HG02610 (cell line): ENCODE results near the gene DTL.

Experiments used
- ATAC-seq: cut with Tn5 transposase; IDR thresholded peaks from one replicate; pipeline ENCODE4 v1.9.1; 2021; ENCODE audit warnings: mild to moderate bottlenecking, moderate library complexity; ENCODE audit not compliant: unreplicated experiment

The DTL gene

DNA sequence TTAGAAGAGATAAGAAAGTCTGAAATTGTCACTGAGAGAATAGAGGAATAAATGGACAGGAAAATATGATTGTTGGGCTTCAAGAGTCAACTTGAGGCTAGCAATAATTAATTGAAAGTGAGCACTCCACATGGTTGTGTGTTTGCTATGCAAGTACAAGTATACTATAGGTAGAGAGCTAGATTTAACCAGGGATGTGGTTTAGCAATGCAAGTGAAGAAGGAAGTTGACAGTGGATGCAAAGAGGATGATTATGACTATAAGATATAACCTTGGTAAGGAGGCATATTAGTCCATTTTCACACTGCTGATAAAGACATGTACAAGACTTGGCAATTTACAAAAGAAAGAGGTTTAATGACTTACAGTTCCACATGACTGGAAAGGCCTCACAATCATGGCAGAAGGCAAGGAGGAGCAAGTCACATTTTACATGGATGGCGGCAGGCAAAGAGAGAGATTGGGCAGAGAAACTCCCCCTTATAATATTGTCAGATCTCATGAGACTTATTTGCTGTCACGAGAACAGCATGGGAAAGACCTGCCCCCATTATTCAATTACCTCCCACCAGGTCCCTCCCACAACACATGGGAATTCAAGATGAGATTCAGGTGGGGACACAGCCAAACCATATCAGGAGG lies 47.3 kb downstream of the DTL start:
- no peak for ATAC-seq

DNA sequence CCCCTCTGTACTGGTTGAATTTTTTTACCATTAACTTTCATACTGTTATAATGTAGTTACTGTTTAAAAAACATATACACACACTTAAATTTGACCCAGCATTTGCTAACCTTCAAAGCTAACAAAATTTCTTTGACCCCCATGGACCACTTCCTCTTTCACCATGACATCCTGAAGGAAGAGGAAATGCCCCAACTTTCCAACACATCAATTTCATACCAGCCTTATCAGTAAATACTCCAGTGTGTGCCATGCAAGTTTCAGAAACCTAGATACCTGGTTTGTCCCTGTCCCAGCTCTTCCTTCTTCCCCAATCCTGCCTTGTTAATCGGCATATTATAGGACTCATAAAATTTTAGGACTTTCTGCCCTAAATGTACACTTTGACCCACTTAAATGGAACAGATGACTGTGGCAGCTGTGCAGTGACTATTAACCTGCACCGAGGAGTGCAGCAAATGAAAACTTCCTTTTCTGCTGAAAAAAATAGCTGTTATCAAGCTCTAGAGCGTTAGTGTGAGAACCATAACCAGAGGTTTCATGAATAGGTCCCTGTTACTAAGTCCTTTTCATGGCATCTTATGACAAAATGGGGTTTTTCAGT lies 54.1 kb downstream of the DTL start:
- no peak for ATAC-seq

DNA sequence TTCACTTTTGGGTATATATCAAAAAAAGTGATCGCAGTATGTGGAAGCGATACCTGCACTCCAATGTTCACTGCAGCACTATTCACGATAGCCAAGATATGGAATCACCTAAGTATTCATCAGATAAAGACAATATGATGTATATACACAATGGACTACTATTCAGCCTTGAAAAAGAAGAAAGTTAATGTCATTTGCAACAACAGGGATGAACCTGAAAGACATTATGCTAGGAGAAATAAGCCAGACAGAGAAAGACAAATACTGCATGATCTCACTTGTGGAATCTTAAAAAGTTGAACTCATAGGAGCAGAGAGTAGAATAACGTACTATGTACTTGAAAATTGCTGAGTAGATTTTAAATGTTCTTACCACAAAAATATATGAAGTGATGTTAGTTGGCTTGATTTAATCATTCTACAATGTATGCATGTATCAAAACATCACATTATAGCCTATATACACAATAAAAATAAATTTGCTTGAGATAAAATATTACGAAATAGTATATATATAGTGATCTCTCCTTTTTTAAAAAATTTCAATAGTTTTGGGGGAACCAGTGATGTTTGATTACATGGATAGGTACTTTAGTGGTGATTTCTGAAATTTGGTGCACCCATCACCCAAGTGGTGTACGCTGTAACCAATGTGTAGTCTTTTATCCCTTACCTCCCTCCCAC lies 56.0 kb downstream of the DTL start:
- no peak for ATAC-seq

DNA sequence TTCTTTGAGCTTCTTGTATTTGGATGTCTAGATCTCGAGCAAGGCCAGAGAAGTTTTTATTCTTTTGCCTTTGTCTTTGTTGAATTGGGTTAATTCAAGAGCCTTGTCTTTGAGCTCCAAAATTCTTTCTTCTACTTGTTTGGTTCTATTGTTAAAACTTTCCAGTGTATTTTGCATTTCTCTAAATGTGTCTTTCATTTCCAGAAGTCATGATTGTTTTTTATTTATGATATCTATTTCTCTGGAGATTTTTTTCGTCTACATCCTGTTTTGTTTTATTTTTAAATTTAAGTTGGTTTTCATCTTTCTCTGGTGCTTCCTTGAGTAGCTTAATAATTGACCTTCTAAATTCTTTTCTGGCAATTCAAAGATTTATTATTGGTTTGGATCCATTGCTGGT lies 61.8 kb downstream of the DTL start:
- ATAC-seq: no peak

DNA sequence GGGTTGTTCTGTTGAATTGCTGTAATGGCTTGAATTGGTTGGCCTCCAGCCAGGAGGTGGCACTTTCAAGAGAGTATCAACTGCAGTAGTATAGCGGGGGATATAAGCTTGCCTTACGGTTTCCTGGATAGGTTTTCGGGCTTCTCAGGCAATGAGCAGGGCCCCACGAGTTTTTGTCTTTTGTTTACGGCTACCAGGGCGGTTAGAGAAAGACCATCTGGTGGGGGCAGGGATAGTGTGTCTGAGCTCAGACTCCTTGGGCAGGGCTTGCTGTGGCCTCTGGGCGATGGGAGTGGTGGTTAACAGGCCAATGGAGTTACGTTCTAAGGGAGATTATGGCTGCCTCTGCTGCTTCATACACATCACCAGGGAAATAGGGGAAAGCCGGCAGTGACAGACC lies 62.8 kb downstream of the DTL start:
- ATAC-seq: no peak

DNA sequence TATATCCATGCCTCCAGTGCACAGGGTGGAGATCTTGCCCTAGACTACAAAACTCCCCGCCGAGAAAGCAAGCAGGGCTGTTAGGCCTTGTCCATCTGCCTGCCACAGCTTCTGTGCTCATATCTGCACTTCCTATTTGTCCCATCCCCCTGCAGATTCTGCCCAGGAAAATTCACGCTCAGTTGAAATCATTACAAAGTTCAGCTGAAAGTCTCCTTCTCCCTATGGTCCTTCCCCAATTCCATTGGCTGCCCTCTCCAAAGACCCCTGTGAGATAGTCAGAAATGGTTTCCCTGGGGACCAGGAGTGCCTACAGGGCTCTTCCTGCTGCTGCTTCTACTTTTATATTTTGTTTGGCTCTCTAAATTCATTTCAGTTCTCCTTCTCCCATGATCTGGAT lies 63.2 kb downstream of the DTL start:
- ATAC-seq: no peak

DNA sequence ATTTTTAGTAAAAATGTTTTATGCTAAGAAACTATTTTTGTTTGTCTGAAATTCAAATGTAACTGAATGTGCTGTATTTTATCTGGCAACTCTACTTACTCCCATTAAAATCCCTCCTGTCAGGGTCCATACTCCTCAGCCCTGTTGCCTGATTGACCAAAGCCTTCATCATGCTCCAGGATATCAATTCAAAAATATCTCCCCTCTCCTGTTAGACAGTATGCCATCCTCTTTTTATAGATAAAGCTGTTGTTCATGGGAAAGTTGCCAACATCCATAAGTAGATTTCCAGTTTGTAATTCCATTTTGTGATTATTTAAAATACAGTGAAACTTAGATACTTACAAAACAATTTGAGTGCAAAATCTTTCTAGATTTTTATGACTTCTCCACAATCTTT lies 65.7 kb downstream of the DTL start:
- ATAC-seq: no peak

DNA sequence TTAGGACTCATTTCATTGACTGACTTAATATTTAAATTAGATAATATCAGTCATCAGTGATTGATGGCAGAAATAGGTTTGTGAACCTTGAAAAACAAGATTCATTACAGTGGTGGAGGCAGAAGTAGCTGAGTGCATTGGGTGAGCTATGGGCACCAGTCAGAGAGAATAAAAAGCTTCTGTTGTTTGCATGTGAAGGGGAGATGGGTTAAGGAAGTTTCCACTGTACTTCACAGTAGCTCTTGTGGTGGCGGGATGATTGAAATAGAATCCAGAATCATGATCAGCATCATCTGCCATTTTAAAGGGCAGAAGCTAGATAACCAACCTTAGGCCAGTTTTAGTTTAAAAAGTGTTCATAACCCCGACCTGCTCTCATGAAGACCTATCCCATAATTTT lies 66.2 kb downstream of the DTL start:
- ATAC-seq: no peak

DNA sequence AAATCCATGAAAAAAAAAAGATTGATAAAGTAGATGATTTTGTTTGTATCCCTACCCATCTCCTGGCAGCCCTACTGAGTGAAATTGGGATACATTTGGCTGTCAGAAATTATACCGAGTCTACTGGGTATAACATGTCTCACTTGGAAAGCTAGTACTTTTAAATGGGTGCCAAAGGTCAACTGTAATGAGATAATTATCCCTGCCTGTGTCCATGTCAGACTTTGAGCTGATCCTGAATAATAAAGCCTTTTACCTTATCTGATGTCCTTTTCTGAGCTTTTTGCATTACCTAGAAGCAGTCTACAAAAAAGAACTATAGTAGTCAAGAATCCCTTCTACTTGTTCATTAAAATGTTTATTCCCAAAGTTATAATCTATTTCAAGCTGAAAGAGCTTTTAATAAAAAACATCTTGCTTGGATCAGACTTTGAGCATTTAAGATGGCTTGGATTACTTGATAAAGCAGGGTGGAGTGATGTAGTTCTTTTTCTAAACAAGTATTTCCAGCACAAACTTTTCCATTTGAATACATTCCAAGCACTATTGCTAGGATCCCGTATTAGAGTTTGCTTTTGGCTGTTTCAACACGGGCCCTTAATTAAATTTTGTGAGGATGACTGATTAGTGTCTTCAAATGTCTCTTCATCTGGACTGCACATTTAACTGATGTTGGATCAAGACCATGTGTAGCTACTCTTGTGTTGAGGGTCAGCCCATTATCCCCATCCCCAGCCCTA lies 69.2 kb downstream of the DTL start:
- no peak for ATAC-seq

DNA sequence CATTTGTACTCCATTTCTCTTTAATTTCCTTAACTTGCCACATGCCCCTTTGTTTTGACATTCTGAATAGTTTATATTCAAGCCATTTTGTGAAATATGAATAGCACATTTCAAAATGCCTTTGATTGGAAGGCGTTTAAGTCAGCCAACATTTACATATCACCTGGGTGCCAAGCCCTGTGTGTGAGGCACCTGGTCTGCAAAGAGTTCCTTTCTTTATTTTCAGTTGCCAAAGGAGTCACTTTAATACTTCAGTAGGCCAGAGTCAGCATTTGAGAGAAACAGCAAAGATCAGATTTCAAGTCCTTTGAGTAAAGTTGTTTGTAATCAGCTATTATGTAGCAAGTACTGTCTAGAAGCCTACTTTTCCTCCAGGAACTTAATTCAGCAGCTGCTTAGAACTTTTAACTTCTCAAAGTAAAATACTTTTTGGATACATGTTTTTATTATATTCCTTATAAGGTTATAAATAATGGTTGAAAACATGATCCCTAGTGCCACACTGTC lies 70.8 kb downstream of the DTL start:
- no peak for ATAC-seq

DNA sequence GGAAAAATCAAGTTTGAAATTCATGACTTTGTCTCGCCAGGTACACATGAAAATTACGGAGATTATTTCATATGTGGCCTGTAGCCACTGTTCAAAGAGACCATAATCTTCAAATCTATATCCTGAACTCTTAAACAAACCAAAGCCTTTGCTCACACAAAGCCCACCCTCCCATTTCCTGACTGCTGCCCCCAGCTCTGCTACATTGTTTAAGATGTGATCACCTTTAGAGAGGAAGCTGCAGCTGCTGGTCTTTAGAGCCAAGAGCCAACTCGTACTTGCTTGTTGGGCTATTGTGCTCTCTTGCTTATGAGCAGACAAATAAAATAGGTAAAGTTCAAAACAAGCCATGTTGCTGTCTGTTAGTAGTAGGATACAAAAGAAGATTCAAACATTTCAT lies 71.9 kb downstream of the DTL start:
- ATAC-seq: no peak

DNA sequence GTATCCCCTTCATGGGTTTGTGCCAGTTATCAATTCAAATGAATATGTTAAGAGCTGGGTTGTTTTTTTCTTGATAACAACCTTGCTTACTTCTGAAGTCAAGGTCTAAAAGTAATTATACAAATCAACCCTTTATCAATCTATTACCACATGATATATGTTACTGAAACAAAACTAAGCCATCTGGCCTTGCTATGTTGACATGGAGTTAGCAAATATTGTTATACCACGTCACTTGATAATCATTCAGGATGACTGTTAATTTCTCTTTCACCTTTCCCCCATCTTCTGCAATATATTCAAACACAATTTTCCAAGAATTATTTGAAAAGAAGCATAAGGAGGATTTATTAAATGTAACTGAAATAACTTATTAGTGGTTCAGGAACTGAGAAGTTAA lies 72.6 kb downstream of the DTL start:
- ATAC-seq: no peak

DNA sequence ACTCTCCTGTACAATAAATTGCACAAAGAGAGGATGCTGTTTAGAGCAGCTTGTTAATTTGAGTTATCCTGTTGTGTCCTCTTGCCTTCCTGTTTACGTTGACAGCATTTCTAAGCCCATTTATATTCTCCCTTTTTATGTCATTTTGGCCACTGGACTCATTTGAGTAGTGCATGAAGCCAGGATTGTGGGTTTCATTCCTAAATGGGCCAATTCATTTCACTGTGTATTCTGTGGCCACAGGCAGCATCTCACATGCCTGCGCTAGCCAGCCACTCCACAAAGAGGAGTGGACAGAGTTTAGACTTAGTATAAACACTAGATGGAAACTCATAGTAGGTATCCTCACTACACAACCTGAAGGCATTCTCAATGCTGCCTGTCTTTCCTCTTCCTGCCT lies 73.4 kb downstream of the DTL start:
- ATAC-seq: no peak

DNA sequence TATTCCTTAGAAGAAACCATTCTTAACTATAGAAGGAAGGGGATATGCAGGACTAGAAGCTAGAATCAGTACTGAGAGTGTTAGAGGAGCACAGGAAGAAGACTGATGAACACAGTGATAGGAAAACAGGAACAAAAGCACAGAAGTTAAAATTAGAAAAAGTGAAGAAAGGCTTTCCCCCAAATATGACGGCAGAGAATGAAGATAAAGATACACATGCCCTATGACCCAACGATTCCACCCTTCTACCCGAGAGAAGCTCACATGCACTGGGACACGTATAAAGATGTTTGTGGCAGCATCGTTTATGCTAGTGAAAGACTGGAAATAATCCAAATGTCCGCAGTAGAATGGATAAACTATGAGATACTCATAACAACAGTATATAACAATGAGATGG lies 74.2 kb downstream of the DTL start:
- no peak for ATAC-seq

DNA sequence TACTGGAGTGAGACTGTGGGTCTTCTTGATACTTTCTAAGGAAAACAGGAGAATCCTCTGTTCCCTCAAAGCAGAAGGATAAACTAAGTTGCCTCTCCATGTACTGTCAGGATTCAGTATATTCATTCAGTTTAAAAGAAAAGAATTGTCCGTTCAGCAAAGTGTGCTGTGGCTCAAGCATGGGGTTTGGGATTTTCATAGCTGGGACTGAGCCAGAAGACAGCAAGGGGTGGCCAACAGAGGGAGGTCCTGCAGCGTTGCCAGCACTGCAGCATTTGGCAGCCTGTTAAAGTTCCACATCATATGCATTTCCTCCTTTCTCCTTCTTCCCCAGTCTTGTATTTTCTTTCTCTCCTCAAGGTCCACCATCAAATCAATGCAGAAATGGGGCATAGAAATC lies 75.1 kb downstream of the DTL start:
- no peak for ATAC-seq

DNA sequence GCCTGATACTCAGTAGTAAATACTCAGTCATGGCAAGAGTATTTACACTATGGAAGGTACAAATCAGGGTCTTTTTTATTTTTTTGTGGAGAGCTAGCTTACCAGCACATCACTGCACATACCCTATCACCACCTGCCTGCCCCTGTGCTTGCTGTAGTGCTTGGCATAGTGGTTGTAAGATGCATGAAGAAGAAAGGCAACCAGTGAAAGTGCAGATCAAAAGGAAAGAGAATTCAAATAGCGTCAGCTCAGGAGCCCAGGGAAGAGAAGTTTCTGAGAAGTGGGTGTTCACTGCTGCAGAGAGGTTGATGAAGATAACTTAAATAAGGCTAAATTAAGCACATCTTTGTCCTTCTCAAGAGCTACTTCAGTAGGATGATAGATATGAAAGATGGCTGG lies 76.0 kb downstream of the DTL start:
- ATAC-seq: no peak

DNA sequence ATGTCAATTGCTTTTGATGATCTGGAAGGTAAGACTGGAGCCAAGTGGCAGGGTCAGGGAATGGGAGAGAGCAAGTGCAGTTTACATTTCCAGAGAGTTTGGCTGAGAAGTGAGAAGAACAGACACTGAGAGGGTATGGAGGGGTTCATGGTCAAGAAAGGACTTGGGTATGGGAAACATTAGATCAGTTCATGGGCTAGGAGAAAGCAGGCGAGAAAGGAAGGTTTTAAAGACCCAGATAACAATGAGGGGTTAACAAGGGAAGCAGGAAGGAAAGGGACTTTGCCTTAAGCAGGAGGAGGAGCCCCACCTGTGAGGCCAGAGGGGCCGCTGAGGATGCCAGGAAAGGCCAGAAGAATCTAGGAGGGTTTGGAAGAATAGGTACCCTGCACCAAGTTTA lies 78.2 kb downstream of the DTL start:
- ATAC-seq: no peak

DNA sequence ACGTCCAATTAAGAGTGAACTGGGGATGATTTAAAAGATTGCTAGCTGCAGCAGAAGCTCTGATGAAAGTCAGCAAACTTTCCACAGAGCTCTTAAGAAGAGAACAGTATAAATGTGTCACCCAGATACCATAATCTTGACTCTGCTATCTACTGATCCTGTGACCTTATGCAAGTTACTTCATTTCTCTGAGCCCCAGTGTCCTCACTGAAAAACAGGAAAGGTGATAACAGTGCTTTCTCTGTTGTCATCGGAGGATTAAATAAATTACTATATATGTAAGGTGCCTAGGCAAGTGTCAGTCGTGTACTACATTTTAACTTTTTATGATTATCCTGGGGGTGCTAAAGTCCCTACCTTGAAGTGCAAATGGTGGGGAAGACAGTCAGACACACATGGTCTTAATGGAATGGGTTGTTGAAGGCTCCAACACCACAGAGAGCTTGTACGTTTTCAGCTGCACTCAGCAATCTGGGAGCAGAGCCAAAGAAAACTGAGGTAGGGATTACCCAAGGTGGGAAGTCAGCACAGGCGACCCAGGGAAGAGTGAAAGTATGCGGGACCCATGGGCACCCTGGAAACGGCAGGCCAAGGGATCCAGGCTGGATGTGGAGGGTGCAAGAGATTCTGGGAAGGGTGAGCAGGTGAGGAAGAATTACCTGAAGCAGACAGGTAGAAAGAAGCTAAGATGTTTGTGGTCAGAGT lies 82.8 kb downstream of the DTL start:
- ATAC-seq: no peak

DNA sequence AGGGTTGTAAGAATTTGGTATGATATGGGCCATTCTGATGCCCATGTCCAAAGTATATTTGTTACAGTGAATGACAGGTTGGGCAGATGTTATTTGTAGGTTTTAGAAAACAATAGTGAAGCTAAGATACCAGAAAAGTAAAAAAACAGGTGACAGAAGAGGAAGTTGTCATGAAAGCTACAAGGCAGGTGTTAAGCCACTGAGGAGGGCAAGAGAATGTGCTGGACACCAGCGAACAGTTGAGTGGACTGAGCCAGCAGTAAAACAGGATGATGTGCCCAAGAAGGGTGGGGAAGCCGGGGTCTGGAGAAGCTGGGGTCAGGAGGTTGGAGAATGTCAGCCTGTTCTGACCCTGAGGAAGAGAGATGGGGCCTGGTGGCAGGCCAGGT lies 83.3 kb downstream of the DTL start:
- ATAC-seq: no peak

DNA sequence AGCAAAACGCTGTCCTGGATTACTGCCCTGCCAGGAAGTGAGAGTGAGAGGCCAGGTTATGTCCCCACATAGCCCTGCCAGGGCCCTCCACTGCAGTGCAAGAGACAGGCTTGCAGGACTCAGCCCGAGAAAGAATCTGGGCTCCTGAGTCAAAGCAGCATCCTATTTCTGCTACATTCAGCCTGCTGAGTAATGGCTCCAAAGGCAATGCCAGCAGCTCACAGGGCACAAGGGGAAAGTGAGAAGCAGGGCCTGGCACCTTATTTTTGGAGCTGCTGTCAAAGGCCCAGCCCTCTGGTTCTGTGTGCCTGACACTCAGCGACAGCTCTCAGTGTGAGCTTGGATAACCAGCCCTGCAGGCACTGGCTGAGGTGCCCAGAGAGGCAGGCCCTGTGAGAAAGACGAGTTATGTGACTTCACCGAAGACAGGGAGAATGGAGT lies 83.9 kb downstream of the DTL start:
- no peak for ATAC-seq

DNA sequence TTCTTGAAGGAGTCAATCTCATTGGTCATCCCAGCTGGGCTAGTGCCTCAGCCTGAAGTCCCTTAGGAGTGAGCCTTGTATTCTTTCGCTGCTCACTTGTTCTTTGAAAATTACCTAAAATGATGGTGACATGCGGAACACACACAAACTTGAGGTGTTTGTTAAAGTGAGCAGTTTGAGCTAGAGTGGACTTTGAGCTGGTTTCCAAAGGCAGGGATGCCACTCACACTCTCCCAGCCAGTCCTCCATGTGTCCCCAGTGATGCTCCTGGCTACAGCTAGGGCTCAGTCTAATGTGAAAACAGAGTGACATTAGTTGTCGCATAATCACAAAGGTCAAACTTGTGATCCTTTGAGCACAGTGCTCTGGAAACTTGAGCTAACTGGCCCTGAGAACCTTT lies 84.3 kb downstream of the DTL start:
- ATAC-seq: no peak
